ENCODE data around the gene ECI1.
A peak's percentile ranks its signal among the peaks of the same experiment; 100 is the strongest.
"Not testable (repeated sequence)": the region's sequence is repeated elsewhere in the genome, so short reads cannot be mapped to it uniquely, and the experiment has no call there.

ECI1 gene

GRCh38 chr16:2250652-2251295, 613 bp downstream of the ECI1 start:
- peak in 3 of 5 experiments; percentile 36 to 53 (median 40) for DNase-seq

GRCh38 chr16:2246301-2246885, 5.0 kb downstream of the ECI1 start:
- DNase-seq: no peak

- no peak for DNase-seq
These were observed 6.2 kb downstream of the ECI1 start for GRCh38 chr16:2244926-2245795.

GRCh38 chr16:2244301-2244700, 7.1 kb downstream of the ECI1 start:
- no peak for DNase-seq

- no peak for DNase-seq
These were observed 7.6 kb downstream of the ECI1 start for GRCh38 chr16:2243781-2244180.

GRCh38 chr16:2243031-2243528, 8.3 kb downstream of the ECI1 start:
- no peak for DNase-seq

- no peak for DNase-seq
These were observed 8.8 kb downstream of the ECI1 start for GRCh38 chr16:2242598-2242997.

- DNase-seq: not testable (repeated sequence)
These were observed 11.1 kb downstream of the ECI1 start for GRCh38 chr16:2240331-2240730.

- no peak for DNase-seq
These were observed 12.3 kb downstream of the ECI1 start for GRCh38 chr16:2238838-2239675.

GRCh38 chr16:2238150-2238837, 13.1 kb downstream of the ECI1 start:
- DNase-seq: no peak

GRCh38 chr16:2237493-2238149, 13.8 kb downstream of the ECI1 start:
- no peak for DNase-seq

- DNase-seq: no peak
These were observed 14.3 kb downstream of the ECI1 start for GRCh38 chr16:2237102-2237482.

- DNase-seq: no peak
These were observed 14.9 kb downstream of the ECI1 start, which contains the start of gene DNASE1L2 for GRCh38 chr16:2236337-2237101. Gene DNASE1L2 (plus strand): TSS chr16:2236444. CDS start chr16:2236817, 373 bp downstream.

GRCh38 chr16:2235695-2236336, 15.6 kb downstream of the ECI1 start:
- DNase-seq: no peak

- DNase-seq: no peak
These were observed 16.1 kb downstream of the ECI1 start for GRCh38 chr16:2235234-2235651.

- DNase-seq: no peak
These were observed 16.6 kb downstream of the ECI1 start for GRCh38 chr16:2234813-2235170.

GRCh38 chr16:2233872-2234812, 17.2 kb downstream of the ECI1 start:
- no peak for DNase-seq

GRCh38 chr16:2233046-2233775, 18.2 kb downstream of the ECI1 start:
- no peak for DNase-seq
